Mucosa of rectum (tissue), 2 donors: ENCODE results near the gene LRRC51.
A peak's percentile ranks its signal among the peaks of the same experiment; 100 is the strongest.

Experiments
- H3K27ac ChIP-seq, 2 donors: one replicate each; pipeline ENCODE4 v1.7.0; 2013; ENCODE audit warnings: inconsistent platforms in 2 of 2, low read depth in 2 of 2, low read length in 2 of 2
- H3K27me3 ChIP-seq, 2 donors: one replicate each; pipeline ENCODE4 v1.7.0; 2013; ENCODE audit warnings: low read length in 2 of 2; ENCODE audit not compliant: control insufficient read depth in 2 of 2, insufficient read depth in 2 of 2
- H3K36me3 ChIP-seq, 2 donors: one replicate each; pipeline ENCODE4 v1.7.0; 2013; ENCODE audit warnings: low read length in 2 of 2; ENCODE audit not compliant: control insufficient read depth in 2 of 2, insufficient read depth in 2 of 2
- H3K4me1 ChIP-seq, 2 donors: one replicate each; pipeline ENCODE4 v1.7.0; 2013; ENCODE audit warnings: low read length in 2 of 2, mild to moderate bottlenecking in 1 of 2; ENCODE audit not compliant: control insufficient read depth in 2 of 2, insufficient read depth in 2 of 2
- H3K4me3 ChIP-seq, 2 donors: one replicate each; pipeline ENCODE4 v1.7.0; 2013; ENCODE audit warnings: low read length in 2 of 2
- H3K9ac ChIP-seq, 2 donors: one replicate each; pipeline ENCODE4 v1.7.0; 2013; ENCODE audit warnings: low read length in 2 of 2, low read depth in 1 of 2, mild to moderate bottlenecking in 1 of 2
- H3K9me3 ChIP-seq, 2 donors: one replicate each; pipeline ENCODE4 v1.7.0; 2013; ENCODE audit warnings: low read length in 2 of 2; ENCODE audit not compliant: control insufficient read depth in 2 of 2
- donor health status: healthy.
- donor health status: Normal muscosa, but diverticular disease.

LRRC51 gene

DNA sequence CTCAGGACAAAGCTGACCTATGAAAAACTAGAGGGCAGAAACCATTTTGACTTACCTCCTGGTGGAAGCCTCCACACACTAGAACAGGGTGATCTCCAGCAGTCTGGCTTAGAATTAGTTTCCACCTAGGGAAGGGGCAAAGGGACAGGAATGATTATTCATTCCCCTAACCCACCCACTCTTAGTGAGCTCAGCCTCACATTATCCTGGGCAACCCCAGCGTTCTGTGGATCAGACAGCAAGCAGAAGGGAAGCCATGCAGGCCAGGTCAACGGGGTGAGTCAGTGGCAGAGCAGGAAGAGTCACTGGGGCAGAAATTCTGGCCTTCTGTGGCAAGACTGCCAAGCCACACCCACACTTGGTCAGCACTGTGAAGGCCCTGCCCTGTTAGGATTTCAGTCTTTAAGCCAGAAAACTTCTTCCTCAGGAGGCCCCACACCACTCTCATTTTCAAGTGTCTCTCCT is 10.8 kb upstream of the LRRC51 start:
- H3K36me3 ChIP-seq = peaks cover 0 to 3% of the 10 kb centered on the region in 2 donors

DNA sequence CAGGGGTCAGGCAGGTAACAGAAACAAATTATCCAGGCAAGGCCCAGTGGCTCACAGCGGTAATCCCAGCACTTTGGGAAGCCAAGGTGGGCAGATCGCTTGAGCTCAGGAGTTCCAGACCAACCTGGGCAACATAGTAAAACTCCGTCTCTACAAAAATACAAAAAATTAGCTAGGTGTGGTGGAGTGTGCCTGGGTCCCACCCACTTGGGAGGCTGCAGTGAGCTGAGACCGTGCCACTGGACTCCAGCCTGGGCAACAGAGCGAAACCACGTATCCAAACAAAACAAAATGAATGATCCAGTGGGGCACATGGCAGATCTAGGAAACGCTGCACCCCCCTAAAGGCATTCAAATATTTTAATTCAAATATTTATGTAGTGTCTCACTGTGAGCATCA is 10.2 kb upstream of the LRRC51 start:
- no peaks in the 10 kb centered on the region for H3K9me3 ChIP-seq
- H3K27me3 ChIP-seq = no peaks in the 10 kb centered on the region
- H3K9ac ChIP-seq = peak overlapping the region in 1 of 2 donors; percentile 35
- H3K4me3 ChIP-seq = peak overlapping the region in 1 of 2 donors; percentile 4
- H3K4me1 ChIP-seq = peaks cover 25 to 33% of the 10 kb centered on the region in 2 donors
- H3K36me3 ChIP-seq = peaks cover 0 to 3% of the 10 kb centered on the region in 2 donors
- H3K27ac ChIP-seq = peak overlapping the region; percentile 58 to 69

More for the DNA sequence above, 10.8 kb upstream of the LRRC51 start:
- Histone ChIP-seq H3K4me1 (peaks cover 25 to 33% of the 10 kb centered on the region in 2 donors), H3K9me3 (no peaks in the 10 kb centered on the region), H3K27me3 (no peaks in the 10 kb centered on the region), H3K27ac (peak overlapping the region; percentile 58 to 69), H3K4me3 (peak overlapping the region in 1 of 2 donors; percentile 21), H3K9ac (peak overlapping the region; percentile 2 to 47)

DNA sequence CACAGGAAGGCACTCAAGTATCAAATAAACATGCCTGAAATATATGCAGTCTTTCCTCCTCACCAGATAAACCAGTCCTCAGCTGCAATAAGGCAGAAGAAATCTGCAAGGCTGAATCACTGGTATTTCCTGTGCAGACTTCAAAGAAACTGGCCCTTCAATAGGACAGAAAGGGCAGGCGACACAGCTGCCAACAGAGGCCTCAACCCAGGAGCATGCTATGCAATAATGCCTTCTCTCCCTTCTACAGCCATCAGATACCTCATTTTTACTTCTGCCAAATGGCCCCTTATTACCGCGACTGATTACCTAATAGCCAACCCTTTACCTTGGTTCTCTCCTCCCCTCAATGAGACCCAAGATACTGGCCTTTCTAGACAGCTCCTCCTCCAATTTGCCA is 8.3 kb upstream of the LRRC51 start:
- H3K9me3 ChIP-seq = no peaks in the 10 kb centered on the region
- peak overlapping the region in 1 of 2 donors; percentile 27 for H3K27ac ChIP-seq
- H3K36me3 ChIP-seq = peaks cover 0 to 3% of the 10 kb centered on the region in 2 donors
- no peak overlapping the region for H3K9ac ChIP-seq
- no peaks in the 10 kb centered on the region for H3K27me3 ChIP-seq
- H3K4me1 ChIP-seq = peaks cover 25% of the 10 kb centered on the region in 2 donors
- no peak overlapping the region for H3K4me3 ChIP-seq

GRCh38 chr11:72075109-72075508 is 5.5 kb upstream of the LRRC51 start:
- Histone ChIP-seq H3K27me3 (no peaks in the 10 kb centered on the region), H3K4me3 (no peak overlapping the region), H3K36me3 (no peaks in the 10 kb centered on the region), H3K9me3 (no peaks in the 10 kb centered on the region), H3K9ac (no peak overlapping the region), H3K27ac (no peak overlapping the region), H3K4me1 (peaks cover 10% of the 10 kb centered on the region in 2 donors)

- H3K27me3 ChIP-seq = no peaks in the 10 kb centered on the region
- H3K27ac ChIP-seq = no peak overlapping the region
- no peak overlapping the region for H3K9ac ChIP-seq
- peaks cover 6% of the 10 kb centered on the region in 2 donors for H3K4me1 ChIP-seq
- no peaks in the 10 kb centered on the region for H3K9me3 ChIP-seq
- no peaks in the 10 kb centered on the region for H3K36me3 ChIP-seq
- H3K4me3 ChIP-seq = no peak overlapping the region
These were observed 4.9 kb upstream of the LRRC51 start for GRCh38 chr11:72075756-72076155.

GRCh38 chr11:72078477-72078876 is 2.2 kb upstream of the LRRC51 start:
- peak overlapping the region; percentile 64 to 94 for H3K27ac ChIP-seq
- peak overlapping the region in 1 of 2 donors; percentile 85 for H3K9ac ChIP-seq
- H3K36me3 ChIP-seq = no peaks in the 10 kb centered on the region
- no peaks in the 10 kb centered on the region for H3K27me3 ChIP-seq
- H3K4me3 ChIP-seq = peak overlapping the region in 1 of 2 donors; percentile 56
- peaks cover 12% of the 10 kb centered on the region in 2 donors for H3K4me1 ChIP-seq
- no peaks in the 10 kb centered on the region for H3K9me3 ChIP-seq

DNA sequence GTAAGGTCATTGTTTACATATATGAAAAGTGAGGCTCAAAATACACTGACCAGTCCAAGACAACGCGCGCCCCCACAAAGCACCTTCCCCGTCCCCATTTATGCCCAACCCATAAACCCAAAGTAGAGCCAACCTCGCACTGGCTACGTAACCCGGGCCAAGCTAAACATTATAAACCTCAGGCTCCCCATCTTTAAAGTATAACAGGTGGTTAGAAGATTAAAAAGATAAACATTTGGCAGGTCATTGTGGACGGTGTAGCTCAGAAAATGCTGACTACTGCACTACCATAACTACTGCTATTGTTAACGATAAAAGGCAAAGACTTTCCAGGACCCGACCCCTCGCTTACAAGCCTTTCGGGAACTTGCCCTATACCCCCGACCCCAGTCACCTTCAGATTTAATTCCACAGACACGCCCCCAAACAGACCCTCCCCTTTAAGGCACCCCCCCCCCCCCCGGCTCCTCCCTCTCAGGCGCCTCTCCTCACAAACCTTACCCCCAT is 778 bp upstream of the LRRC51 start:
- H3K27ac ChIP-seq = peak overlapping the region; percentile 94 to 95
- no peaks in the 10 kb centered on the region for H3K27me3 ChIP-seq
- H3K9me3 ChIP-seq = no peaks in the 10 kb centered on the region
- peak overlapping the region; percentile 84 to 91 for H3K4me3 ChIP-seq
- peak overlapping the region; percentile 68 to 85 for H3K9ac ChIP-seq
- peaks cover 12% of the 10 kb centered on the region in 2 donors for H3K4me1 ChIP-seq
- H3K36me3 ChIP-seq = no peaks in the 10 kb centered on the region

GRCh38 chr11:72081184-72081644 is 564 bp downstream of the LRRC51 start:
- no peaks in the 10 kb centered on the region for H3K27me3 ChIP-seq
- peak overlapping the region; percentile 94 to 95 for H3K27ac ChIP-seq
- H3K9ac ChIP-seq = peak overlapping the region; percentile 81 to 85
- H3K36me3 ChIP-seq = no peaks in the 10 kb centered on the region
- peaks cover 12 to 18% of the 10 kb centered on the region in 2 donors for H3K4me1 ChIP-seq
- no peaks in the 10 kb centered on the region for H3K9me3 ChIP-seq
- H3K4me3 ChIP-seq = peak overlapping the region; percentile 84 to 91

GRCh38 chr11:72081821-72082453 is 1.3 kb downstream of the LRRC51 start:
- Histone ChIP-seq H3K27me3 (no peaks in the 10 kb centered on the region), H3K9ac (peak overlapping the region in 1 of 2 donors; percentile 6), H3K27ac (peak overlapping the region; percentile 94 to 95), H3K4me3 (no peak overlapping the region), H3K36me3 (no peaks in the 10 kb centered on the region), H3K9me3 (no peaks in the 10 kb centered on the region), H3K4me1 (peaks cover 12 to 18% of the 10 kb centered on the region in 2 donors)

DNA sequence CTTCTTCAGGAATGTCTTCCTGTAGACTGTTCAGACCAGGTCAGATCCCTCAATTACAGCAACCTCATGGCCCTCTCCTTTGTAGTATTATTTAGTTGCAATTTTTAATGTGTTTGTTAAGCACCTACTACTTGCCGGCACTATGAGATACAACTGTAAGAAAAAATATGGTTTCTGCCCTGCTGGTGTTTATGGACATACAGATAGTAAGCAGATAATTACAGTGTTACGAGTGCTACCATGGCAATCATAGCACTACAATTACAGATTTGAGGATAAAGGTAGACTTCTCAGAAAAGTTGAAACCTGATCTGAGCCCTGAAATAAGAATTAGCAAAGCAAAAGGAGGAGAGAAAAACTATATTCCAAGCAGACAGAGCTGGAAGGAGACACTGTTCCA is 2.8 kb downstream of the LRRC51 start:
- no peaks in the 10 kb centered on the region for H3K27me3 ChIP-seq
- H3K9me3 ChIP-seq = no peaks in the 10 kb centered on the region
- peaks cover 12 to 18% of the 10 kb centered on the region in 2 donors for H3K4me1 ChIP-seq
- H3K27ac ChIP-seq = no peak overlapping the region
- peaks cover 4 to 7% of the 10 kb centered on the region in 2 donors for H3K36me3 ChIP-seq
- no peak overlapping the region for H3K9ac ChIP-seq
- H3K4me3 ChIP-seq = no peak overlapping the region
